Lower lobe of right lung (tissue), 2 donors: ENCODE results near the gene ODF2. TPM values are rescaled to one million over a fixed set of nuclear protein-coding genes. Genes with fewer than 3 reads are reported as not detected.
A peak's percentile ranks its signal among the peaks of the same experiment; 100 is the strongest.
"Not testable (repeated sequence)": the region's sequence is repeated elsewhere in the genome, so short reads cannot be mapped to it uniquely, and the experiment has no call there.

ENCODE experiments used
- ATAC-seq, 2 donors: fragments of 200-7000 bp; cut with Tn5 transposase; one replicate each; pipeline ENCODE4 v1.9.1; 2020 to 2022; ENCODE audit warnings: mild to moderate bottlenecking in 2 of 2, moderate library complexity in 2 of 2
- DNase-seq: peaks from one replicate; pipeline ENCODE4 v3.0.0-alpha.2; 2020
- H3K27ac ChIP-seq: fragments of 200-600 bp; one replicate; pipeline ENCODE4 v1.8.0; 2022
- H3K27me3 ChIP-seq: fragments of 200-600 bp; one replicate; pipeline ENCODE4 v1.8.0; 2022; ENCODE audit warnings: low read depth
- H3K36me3 ChIP-seq: fragments of 200-600 bp; one replicate; pipeline ENCODE4 v1.8.0; 2022; ENCODE audit warnings: mild to moderate bottlenecking
- H3K4me1 ChIP-seq: fragments of 200-600 bp; one replicate; pipeline ENCODE4 v1.8.0; 2022
- H3K4me3 ChIP-seq: fragments of 200-600 bp; one replicate; pipeline ENCODE4 v1.8.0; 2022; ENCODE audit warnings: mild to moderate bottlenecking
- H3K9me3 ChIP-seq: fragments of 200-600 bp; one replicate; pipeline ENCODE4 v1.8.0; 2022
- intact Hi-C: fragments of 100-400 bp; cut with DNase I; formaldehyde crosslinking; loops from one replicate; pipeline ENCODE4 v1.11.0; 2022
- total RNA-seq: library from RNA; stranded (reverse); fragmentation: NEBNext Ultra II Directional; extraction: Animal tissue kit (Norgen Biotek cat#: 25700); gene quantifications from one replicate; pipeline ENCODE4 v1.2.1, GENCODE V29; 2021
- TF ChIP-seq, protein P1 (sequence below): fragments of 200-600 bp; IDR thresholded peaks from one replicate; pipeline ENCODE4 v1.8.0; 2022; ENCODE audit warnings: antibody characterized with exemption, mild to moderate bottlenecking
- donor health status: DM: no; HTN: yes; CAD: no; lungs with severe emphysema.

The ODF2 gene
- total RNA-seq, 1 donor from 2014 or later, result 20.3 TPM

- H3K4me1 ChIP-seq, result peaks cover 5% of the 10 kb centered on the region
- no peak overlapping the region for H3K27ac ChIP-seq
- TF ChIP-seq, protein P1, sequence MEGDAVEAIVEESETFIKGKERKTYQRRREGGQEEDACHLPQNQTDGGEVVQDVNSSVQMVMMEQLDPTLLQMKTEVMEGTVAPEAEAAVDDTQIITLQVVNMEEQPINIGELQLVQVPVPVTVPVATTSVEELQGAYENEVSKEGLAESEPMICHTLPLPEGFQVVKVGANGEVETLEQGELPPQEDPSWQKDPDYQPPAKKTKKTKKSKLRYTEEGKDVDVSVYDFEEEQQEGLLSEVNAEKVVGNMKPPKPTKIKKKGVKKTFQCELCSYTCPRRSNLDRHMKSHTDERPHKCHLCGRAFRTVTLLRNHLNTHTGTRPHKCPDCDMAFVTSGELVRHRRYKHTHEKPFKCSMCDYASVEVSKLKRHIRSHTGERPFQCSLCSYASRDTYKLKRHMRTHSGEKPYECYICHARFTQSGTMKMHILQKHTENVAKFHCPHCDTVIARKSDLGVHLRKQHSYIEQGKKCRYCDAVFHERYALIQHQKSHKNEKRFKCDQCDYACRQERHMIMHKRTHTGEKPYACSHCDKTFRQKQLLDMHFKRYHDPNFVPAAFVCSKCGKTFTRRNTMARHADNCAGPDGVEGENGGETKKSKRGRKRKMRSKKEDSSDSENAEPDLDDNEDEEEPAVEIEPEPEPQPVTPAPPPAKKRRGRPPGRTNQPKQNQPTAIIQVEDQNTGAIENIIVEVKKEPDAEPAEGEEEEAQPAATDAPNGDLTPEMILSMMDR, result no peak
- DNase-seq, result no peak
- H3K36me3 ChIP-seq, result peaks cover 3% of the 10 kb centered on the region
- intact Hi-C loops, result no loop called here
- no peak for ATAC-seq
- H3K9me3 ChIP-seq, result no peaks in the 10 kb centered on the region
- no peak overlapping the region for H3K4me3 ChIP-seq
- no peaks in the 10 kb centered on the region for H3K27me3 ChIP-seq
Observed at GRCh38 chr9:128434340-128434739, 21.5 kb upstream of the ODF2 start.

DNA sequence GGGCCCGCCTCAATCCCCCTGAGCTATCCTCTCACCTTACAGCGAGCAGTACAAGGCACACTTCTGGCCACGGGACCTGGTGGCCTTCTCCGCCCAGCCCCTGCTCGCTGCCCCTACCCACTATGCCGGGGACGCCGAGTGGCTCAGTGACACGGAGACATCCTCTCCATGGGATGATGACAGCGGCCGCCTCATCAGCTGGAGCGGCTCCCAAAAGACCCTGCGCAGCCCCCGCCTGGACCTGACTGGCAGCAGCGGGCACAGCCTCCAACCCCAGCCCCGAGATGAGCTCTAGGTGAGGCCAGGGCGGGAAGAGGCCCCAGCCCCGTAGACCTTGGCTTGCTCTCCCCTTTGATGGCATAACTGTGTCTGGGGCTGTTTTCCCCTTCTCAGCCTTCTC is 20.2 kb upstream of the ODF2 start:
- H3K4me3 ChIP-seq, result no peak overlapping the region
- peaks cover 3% of the 10 kb centered on the region for H3K36me3 ChIP-seq
- H3K4me1 ChIP-seq, result peaks cover 5% of the 10 kb centered on the region
- intact Hi-C loops, result no loop called here
- TF ChIP-seq, protein P1, result no peak
- H3K9me3 ChIP-seq, result no peaks in the 10 kb centered on the region
- no peak for ATAC-seq
- H3K27me3 ChIP-seq, result no peaks in the 10 kb centered on the region
- no peak for DNase-seq
- no peak overlapping the region for H3K27ac ChIP-seq

DNA sequence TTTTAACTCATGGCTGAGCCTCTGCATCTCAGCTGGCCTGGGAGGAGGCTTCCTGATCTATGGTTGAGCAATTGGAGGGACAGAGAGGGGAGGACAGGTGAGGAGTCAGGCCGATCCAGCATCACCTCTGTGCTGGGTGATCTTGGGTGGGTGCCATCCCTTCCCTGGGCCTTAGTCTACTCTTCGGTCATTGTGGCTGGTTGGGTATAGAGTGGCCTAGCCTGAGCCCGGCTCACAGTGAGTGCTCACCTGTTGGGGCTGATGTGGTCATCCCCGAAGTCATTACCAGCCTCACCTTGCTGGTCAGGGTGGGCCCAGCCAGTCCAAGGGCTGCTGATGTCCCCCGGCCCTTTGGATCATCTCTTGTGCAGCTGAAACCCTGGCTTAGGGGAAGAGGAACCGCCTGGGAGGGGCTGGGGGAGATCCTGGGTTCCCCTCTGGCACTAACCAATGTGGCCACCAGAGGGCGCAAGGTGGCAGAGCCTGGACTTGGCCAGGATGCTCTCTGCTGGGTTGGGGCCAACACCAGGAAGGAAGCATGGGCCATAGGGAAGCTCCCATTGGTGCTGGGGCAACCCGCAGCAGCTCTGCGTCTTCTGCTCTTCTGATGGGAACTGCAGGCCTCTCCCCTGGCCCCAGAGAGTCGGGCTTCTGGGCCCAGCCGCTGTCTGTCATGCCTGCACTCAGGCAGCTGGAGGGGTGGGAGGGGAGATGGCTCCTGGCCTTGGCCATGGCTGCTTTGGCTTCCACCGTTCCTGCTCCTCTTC is 17.3 kb upstream of the ODF2 start:
- no peaks in the 10 kb centered on the region for H3K27me3 ChIP-seq
- TF ChIP-seq, protein P1, result peak; percentile 97
- H3K4me3 ChIP-seq, result no peak overlapping the region
- peak; percentile 95 to 96 for ATAC-seq
- H3K4me1 ChIP-seq, result peaks cover 5% of the 10 kb centered on the region
- intact Hi-C loops, result no loop called here
- H3K36me3 ChIP-seq, result peaks cover 3% of the 10 kb centered on the region
- H3K9me3 ChIP-seq, result no peaks in the 10 kb centered on the region
- peak; percentile 90 for DNase-seq
- H3K27ac ChIP-seq, result no peak overlapping the region

DNA sequence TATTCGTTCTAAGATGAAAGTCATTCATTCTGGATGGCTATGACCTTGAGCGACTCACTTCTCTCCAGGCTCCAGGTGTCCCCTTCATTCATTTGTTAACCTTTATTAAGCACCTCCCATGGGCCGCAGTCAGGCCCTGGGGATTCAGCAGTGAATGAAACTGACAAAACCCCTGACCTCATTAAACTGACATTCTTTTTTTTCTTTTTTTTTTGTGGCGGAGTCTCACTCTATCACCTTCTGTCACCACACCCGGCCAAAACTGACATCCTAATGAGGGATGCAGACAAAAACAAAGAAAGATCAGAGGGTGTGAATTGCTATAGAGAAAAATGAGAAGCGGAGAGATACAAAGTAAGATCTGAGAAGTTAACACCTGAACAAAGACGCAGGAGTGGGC is 16.5 kb upstream of the ODF2 start:
- intact Hi-C loops, result no loop called here
- no peak for ATAC-seq
- H3K4me1 ChIP-seq, result peaks cover 5% of the 10 kb centered on the region
- H3K27ac ChIP-seq, result no peak overlapping the region
- H3K4me3 ChIP-seq, result no peak overlapping the region
- peaks cover 3% of the 10 kb centered on the region for H3K36me3 ChIP-seq
- DNase-seq, result no peak
- H3K27me3 ChIP-seq, result no peaks in the 10 kb centered on the region
- TF ChIP-seq, protein P1, result no peak
- H3K9me3 ChIP-seq, result no peaks in the 10 kb centered on the region

DNA sequence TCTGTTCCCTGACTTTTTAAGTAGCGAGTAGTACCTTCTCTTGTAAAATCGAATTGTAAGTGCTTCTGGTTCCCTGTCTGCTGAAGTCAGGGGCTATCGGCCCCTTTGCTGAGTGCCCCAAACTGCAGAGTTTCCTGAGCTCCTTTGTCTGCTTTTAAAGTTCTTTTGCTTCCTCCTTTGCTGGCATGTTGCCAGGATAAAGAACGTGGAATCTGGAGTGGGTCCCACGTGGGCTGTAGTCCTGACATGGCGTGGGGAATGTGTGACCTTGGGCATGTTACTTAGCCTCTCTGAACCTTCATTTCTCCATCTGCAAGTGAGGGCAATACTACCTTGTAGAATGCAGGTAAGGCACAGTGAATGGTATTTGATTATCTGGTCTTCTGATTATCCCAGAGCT is 13.7 kb upstream of the ODF2 start:
- Histone ChIP-seq H3K4me3 (no peak overlapping the region), H3K27me3 (no peaks in the 10 kb centered on the region), H3K36me3 (no peaks in the 10 kb centered on the region), H3K4me1 (peaks cover 5% of the 10 kb centered on the region), H3K27ac (no peak overlapping the region), H3K9me3 (no peaks in the 10 kb centered on the region)
- intact Hi-C loops, result no loop called here
- TF ChIP-seq, protein P1, result no peak
- no peak for ATAC-seq
- no peak for DNase-seq

DNA sequence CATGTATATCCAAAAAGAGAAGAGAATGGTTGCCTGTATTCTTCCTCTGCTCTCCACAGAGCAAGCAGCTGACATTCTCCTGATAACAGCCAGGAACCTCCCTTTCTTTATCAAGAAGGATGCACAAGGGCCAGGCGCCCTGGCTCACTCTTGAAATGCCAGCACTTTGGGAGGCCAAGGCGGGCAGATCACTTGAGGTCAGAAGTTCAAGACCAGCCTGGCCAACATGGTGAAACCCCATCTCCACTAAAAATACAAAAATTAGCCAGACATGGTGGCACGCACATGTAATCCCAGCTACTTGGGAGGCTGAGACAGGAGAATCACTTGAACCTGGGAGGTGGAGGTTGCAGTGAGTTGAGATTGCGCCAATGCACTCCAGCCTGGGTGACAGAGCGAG is 9.3 kb upstream of the ODF2 start:
- ATAC-seq, H3K4me1 ChIP-seq, H3K4me3 ChIP-seq, DNase-seq, H3K27me3 ChIP-seq, H3K9me3 ChIP-seq, H3K36me3 ChIP-seq, intact Hi-C loops, H3K27ac ChIP-seq: not testable (repeated sequence)
